Measurements from ENCODE around the gene ATP6AP1. TPM values are rescaled to one million over a fixed set of nuclear protein-coding genes. Genes with fewer than 3 reads are reported as not detected.

Gene ATP6AP1
- total and polyA plus RNA-seq, 2 donors (not counting 1 experiment from before 2014, with no cell fraction given), result 47.1 to 57.7 TPM

- peaks cover 10 to 18% of the 10 kb centered on the region in 2 donors for H3K4me1 ChIP-seq (ENCODE audit: control insufficient read depth in 2 of 2, insufficient read depth in 2 of 2, low read length in 2 of 2)
- peaks cover 5% of the 10 kb centered on the region for H3K4me1 Mint-ChIP-seq
- H3K36me3 ChIP-seq (replicated peaks in 1 of 2; ENCODE audit: control extremely low read depth in 1 of 2, control insufficient read depth in 1 of 2, extremely low read depth in 1 of 2, insufficient read depth in 2 of 2, low read length in 1 of 2), result peaks cover 0 to 18% of the 10 kb centered on the region in 2 experiments
- H3K9me3 ChIP-seq (ENCODE audit: control extremely low read depth in 1 of 3, control insufficient read depth in 2 of 3, insufficient read depth in 1 of 3, low read length in 2 of 3), result no peaks in the 10 kb centered on the region
- intact Hi-C loops (cut with micrococcal nuclease), result loop anchor here (5.0 kb wide), 1 partner anchor 32 kb away; the partner anchor contains the start of gene LAGE3
- H3K27ac Mint-ChIP-seq, result peak overlapping the region; percentile 10
- DNase-seq, result no peak
- H4K20me1 ChIP-seq (ENCODE audit: control insufficient read depth, insufficient read depth, low read length, poor library complexity, severe bottlenecking), result no peaks in the 10 kb centered on the region
- peak overlapping the region in 1 of 2 donors; percentile 78 for H3K27ac ChIP-seq (ENCODE audit: low read length in 2 of 2)
- H3K27me3 Mint-ChIP-seq, result no peaks in the 10 kb centered on the region
- peak overlapping the region; percentile 69 for H3K9ac ChIP-seq (ENCODE audit: low read length)
- H3K4me3 ChIP-seq (ENCODE audit: control extremely low read depth in 1 of 5, extremely low read depth in 1 of 5, insufficient read depth in 1 of 5, low read depth in 2 of 5, low read length in 4 of 5), result peak overlapping the region in 4 of 5 experiments; percentile 49 to 58 (median 53)
- TF ChIP-seq CTCF (IDR thresholded peaks at IDR 0.05), result no peak
- no peak for TF ChIP-seq EZH2 (IDR thresholded peaks at IDR 0.05; ENCODE audit: borderline replicate concordance, insufficient read depth, low read depth, low read length, poor library complexity, severe bottlenecking)
- no peaks in the 10 kb centered on the region for H3K27me3 ChIP-seq (replicated peaks in 1 of 4; ENCODE audit: control extremely low read depth in 1 of 4, control insufficient read depth in 3 of 4, insufficient read depth in 4 of 4, low read length in 3 of 4)
- 80% methylated on average over 2 of the region's 13 CpGs for WGBS (ENCODE audit: insufficient coverage)
- peak overlapping the region; percentile 49 for H3K4me3 Mint-ChIP-seq
- H3K4me2 ChIP-seq (replicated peaks; ENCODE audit: low read depth, low read length, poor library complexity, severe bottlenecking), result peak overlapping the region; percentile 87
- CTCF ChIA-PET, result interaction anchor here (1.0 kb wide), 1 partner anchor 33 kb away, joined by 3 read pairs; no protein-coding TSS in a partner anchor
- H2AFZ ChIP-seq (ENCODE audit: insufficient read depth, low read depth, low read length, poor library complexity, severe bottlenecking), result no peak overlapping the region
- peaks cover 10% of the 10 kb centered on the region for H3K79me2 ChIP-seq (ENCODE audit: control insufficient read depth, insufficient read depth, low read length)
- POLR2A ChIA-PET, result no interaction called here
- no peak for ATAC-seq (ENCODE audit: low read depth)
- H3K9me3 Mint-ChIP-seq (ENCODE audit: insufficient read depth), result no peaks in the 10 kb centered on the region
Observed at GRCh38 chrX:154444755-154445246, 16.3 kb downstream of the ATP6AP1 start.

DNA sequence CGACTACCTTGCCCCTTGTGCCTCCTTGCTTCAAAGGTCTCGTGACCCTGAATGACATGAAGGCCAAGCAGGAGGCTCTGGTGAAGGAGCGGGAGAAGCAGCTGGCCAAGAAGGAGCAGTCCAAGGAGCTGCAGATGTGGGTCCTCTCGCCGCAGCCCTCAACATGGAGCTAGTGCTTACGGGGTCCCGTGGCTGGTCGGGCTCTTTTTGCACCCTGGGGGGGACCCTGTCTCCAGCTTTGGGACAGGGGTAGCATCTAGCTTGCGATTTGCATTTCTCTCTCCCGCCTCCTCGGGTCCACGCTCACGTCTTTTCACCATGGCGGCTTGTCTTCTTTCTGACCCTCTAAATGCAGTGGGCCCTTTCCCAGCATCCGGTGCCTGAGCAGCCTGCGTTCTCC lies 17.3 kb downstream of the ATP6AP1 start:
- H3K4me1 ChIP-seq (ENCODE audit: control insufficient read depth in 2 of 2, insufficient read depth in 2 of 2, low read length in 2 of 2), result peaks cover 10 to 18% of the 10 kb centered on the region in 2 donors
- ATAC-seq (ENCODE audit: low read depth) (no peak), DNase-seq (no peak)
- Mint-ChIP-seq H3K27me3 (no peaks in the 10 kb centered on the region), H3K4me3 (peak overlapping the region; percentile 41), H3K9me3 (ENCODE audit: insufficient read depth) (no peaks in the 10 kb centered on the region), H3K27ac (no peak overlapping the region), H3K4me1 (peaks cover 5% of the 10 kb centered on the region)
- H3K4me2 ChIP-seq (replicated peaks; ENCODE audit: low read depth, low read length, poor library complexity, severe bottlenecking), result no peak overlapping the region
- H3K9ac ChIP-seq (ENCODE audit: low read length), result no peak overlapping the region
- H3K27me3 ChIP-seq (replicated peaks in 1 of 4; ENCODE audit: control extremely low read depth in 1 of 4, control insufficient read depth in 3 of 4, insufficient read depth in 4 of 4, low read length in 3 of 4), result no peaks in the 10 kb centered on the region
- intact Hi-C loops (cut with micrococcal nuclease), result no loop called here
- ChIA-PET POLR2A (no interaction called here), CTCF (no interaction called here)
- H3K79me2 ChIP-seq (ENCODE audit: control insufficient read depth, insufficient read depth, low read length), result peaks cover 10% of the 10 kb centered on the region
- WGBS (ENCODE audit: insufficient coverage), result 99% methylated on average over 10 of the region's 16 CpGs
- H2AFZ ChIP-seq (ENCODE audit: insufficient read depth, low read depth, low read length, poor library complexity, severe bottlenecking), result no peak overlapping the region
- H3K36me3 ChIP-seq (replicated peaks in 1 of 2; ENCODE audit: control extremely low read depth in 1 of 2, control insufficient read depth in 1 of 2, extremely low read depth in 1 of 2, insufficient read depth in 2 of 2, low read length in 1 of 2), result peaks cover 0 to 11% of the 10 kb centered on the region in 2 experiments
- H3K4me3 ChIP-seq (ENCODE audit: control extremely low read depth in 1 of 5, extremely low read depth in 1 of 5, insufficient read depth in 1 of 5, low read depth in 2 of 5, low read length in 4 of 5), result no peak overlapping the region
- H4K20me1 ChIP-seq (ENCODE audit: control insufficient read depth, insufficient read depth, low read length, poor library complexity, severe bottlenecking), result no peaks in the 10 kb centered on the region
- TF ChIP-seq CTCF (IDR thresholded peaks at IDR 0.05) (no peak), EZH2 (IDR thresholded peaks at IDR 0.05; ENCODE audit: borderline replicate concordance, insufficient read depth, low read depth, low read length, poor library complexity, severe bottlenecking) (no peak)
- H3K9me3 ChIP-seq (ENCODE audit: control extremely low read depth in 1 of 3, control insufficient read depth in 2 of 3, insufficient read depth in 1 of 3, low read length in 2 of 3), result no peaks in the 10 kb centered on the region
- no peak overlapping the region for H3K27ac ChIP-seq (ENCODE audit: low read length in 2 of 2)
